Measurements from ENCODE around the gene AAGAB.

DNA sequence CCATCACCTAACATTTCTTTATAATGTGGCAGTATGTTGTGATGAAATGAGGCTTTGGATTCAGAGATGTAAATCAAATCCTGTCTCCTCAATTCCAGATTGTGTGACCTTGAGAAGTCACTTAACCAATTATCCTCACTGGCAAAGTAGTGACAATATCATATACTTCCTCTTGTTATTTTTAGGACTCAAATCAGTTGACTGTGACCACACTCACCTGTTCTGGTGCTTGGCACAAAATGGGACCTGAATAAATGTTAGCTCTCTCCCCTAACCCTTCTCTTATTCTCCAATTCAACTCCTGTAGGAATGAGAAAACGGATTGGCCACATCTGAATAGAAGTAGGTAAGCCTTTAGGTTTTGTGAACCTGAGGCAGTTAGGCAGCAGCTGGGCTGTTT lies 42.2 kb upstream of the AAGAB start:
- TF ChIP-seq SUZ12 (IDR thresholded peaks at IDR 0.05; ENCODE audit: extremely low read depth, insufficient read depth, insufficient read length), result no peak
- no peak for TF ChIP-seq YY1 (IDR thresholded peaks at IDR 0.05; ENCODE audit: insufficient read depth, insufficient read length)
- no peak for TF ChIP-seq ZNF274 (IDR thresholded peaks at IDR 0.05; ENCODE audit: low read depth, low read length)

All from NT2/D1 (cell line).